ENCODE results near the gene ZNF335.

The ZNF335 gene

GRCh38 chr20:46007671-46008070, 35.7 kb upstream of the ZNF335 start:
- no peak for FAIRE-seq
- TF ChIP-seq CTCF (IDR thresholded peaks at IDR 0.05; ENCODE audit: insufficient read depth, missing control alignments) = no peak
- no peak for DNase-seq (ENCODE audit: insufficient read length, low spot score)

GRCh38 chr20:46006964-46007363, 35.0 kb upstream of the ZNF335 start:
- FAIRE-seq = no peak
- no peak for TF ChIP-seq CTCF (IDR thresholded peaks at IDR 0.05; ENCODE audit: insufficient read depth, missing control alignments)
- no peak for DNase-seq (ENCODE audit: insufficient read length, low spot score)

- no peak for DNase-seq (ENCODE audit: insufficient read length, low spot score)
- no peak for TF ChIP-seq CTCF (IDR thresholded peaks at IDR 0.05; ENCODE audit: insufficient read depth, missing control alignments)
- FAIRE-seq = no peak
Observed at GRCh38 chr20:46006022-46006705, 34.2 kb upstream of the ZNF335 start.

- TF ChIP-seq CTCF (IDR thresholded peaks at IDR 0.05; ENCODE audit: insufficient read depth, missing control alignments) = no peak
- DNase-seq (ENCODE audit: insufficient read length, low spot score) (no peak), FAIRE-seq (no peak)
Observed at GRCh38 chr20:46004889-46005473, 33.0 kb upstream of the ZNF335 start.

- no peak for TF ChIP-seq CTCF (IDR thresholded peaks at IDR 0.05; ENCODE audit: insufficient read depth, missing control alignments)
- DNase-seq (ENCODE audit: insufficient read length, low spot score) = no peak
- no peak for FAIRE-seq
Observed at GRCh38 chr20:46004187-46004586, 32.2 kb upstream of the ZNF335 start.

- no peak for TF ChIP-seq CTCF (IDR thresholded peaks at IDR 0.05; ENCODE audit: insufficient read depth, missing control alignments)
- no peak for DNase-seq (ENCODE audit: insufficient read length, low spot score)
- no peak for FAIRE-seq
Observed at GRCh38 chr20:46002008-46002407, 30.0 kb upstream of the ZNF335 start.

- no peak for DNase-seq (ENCODE audit: insufficient read length, low spot score)
- FAIRE-seq = no peak
- no peak for TF ChIP-seq CTCF (IDR thresholded peaks at IDR 0.05; ENCODE audit: insufficient read depth, missing control alignments)
Observed at GRCh38 chr20:46001498-46001897, 29.5 kb upstream of the ZNF335 start.
